Heart left ventricle (tissue), 16 donors: ENCODE data around the gene JPH4. TPM values are rescaled to one million over a fixed set of nuclear protein-coding genes. Genes with fewer than 3 reads are reported as not detected.

Source experiments
- ATAC-seq, 4 donors: fragments of 200-7000 bp; cut with Tn5 transposase; one replicate each; pipeline ENCODE4 v1.9.1; 2020 to 2022; ENCODE audit warnings: moderate library complexity in 4 of 4, mild to moderate bottlenecking in 3 of 4, moderate number of reproducible peaks in 1 of 4
- DNase-seq, 5 donors: peaks; one replicate each; pipeline ENCODE4 v3.0.0-alpha.2; 2020
- H3K27ac ChIP-seq, 12 donors: fragments of 200-600 bp; sonication (generic) in 4 of 12; one replicate each; pipeline versions ENCODE4 v1.5.0 to v1.8.0; 2016 to 2022; ENCODE audit warnings: mild to moderate bottlenecking in 2 of 12
- H3K27me3 ChIP-seq, 9 donors: fragments of 200-600 bp; sonication (generic) in 2 of 9; one replicate each; pipeline versions ENCODE4 v1.5.1 to v1.8.0; 2016 to 2022; ENCODE audit warnings: mild to moderate bottlenecking in 3 of 9
- H3K36me3 ChIP-seq, 9 donors: fragments of 200-600 bp; sonication (generic) in 2 of 9; one replicate each; pipeline versions ENCODE4 v1.5.0 to v1.8.0; 2018 to 2022; ENCODE audit warnings: mild to moderate bottlenecking in 2 of 9
- H3K4me1 ChIP-seq, 12 donors: fragments of 200-600 bp; sonication (generic) in 4 of 12; one replicate each; pipeline versions ENCODE4 v1.5.0 to v1.8.0; 2016 to 2022; ENCODE audit warnings: mild to moderate bottlenecking in 3 of 12
- H3K4me3 ChIP-seq, 12 donors: fragments of 200-600 bp; sonication (generic) in 4 of 12; one replicate each; pipeline versions ENCODE4 v1.5.0 to v1.8.0; 2017 to 2022; ENCODE audit warnings: mild to moderate bottlenecking in 9 of 12, moderate library complexity in 4 of 12
- H3K9me3 ChIP-seq, 12 donors: fragments of 200-600 bp; sonication (generic) in 4 of 12; one replicate each; pipeline versions ENCODE4 v1.5.0 to v1.8.0; 2016 to 2022; ENCODE audit warnings: mild to moderate bottlenecking in 1 of 12
- POLR2A ChIP-seq, 2 donors: fragments of 450-650 bp; IDR thresholded peaks; one replicate each; pipeline ENCODE4 v1.6.1; 2017; ENCODE audit warnings: antibody characterized with exemption in 2 of 2, mild to moderate bottlenecking in 2 of 2, moderate library complexity in 2 of 2
- WGBS, 4 donors: extraction: QIAGEN DNeasy Blood & Tissue Kit in 2 of 4; methylation state at CpG; one replicate each; pipeline versions ENCODE4 v1.1.5 to v1.1.7; 2013 to 2018; 5-methylcytosine and 5-hydroxymethylcytosine counted together
- intact Hi-C, 10 donors: fragments of 100-400 bp; cut with DNase I; formaldehyde crosslinking; loops; one replicate each; pipeline versions ENCODE4 v1.11.1 to v1.14.2; 2022
- polyA plus RNA-seq, 2 donors: library from polyadenylated mRNA; stranded (reverse); fragments of 200-250 nt; gene quantifications; one replicate each; pipeline ENCODE4 v1.2.3, GENCODE V29; 2013
- total RNA-seq, 9 donors: library from RNA; depleted of rRNA in 2 of 9; stranded (reverse); fragments of >200 nt in 2 of 9; fragmentation: NEBNext Ultra II Directional in 3 of 9; extraction: Animal tissue kit (Norgen Biotek cat#: 25700) in 3 of 9; gene quantifications; one replicate each; pipeline versions ENCODE4 v1.1.0 to v1.2.4, GENCODE V29; 2016 to 2023
- TF ChIP-seq, protein P1 (sequence below), 12 donors: fragments of 200-600 bp; sonication (generic) in 4 of 12; IDR thresholded peaks; one replicate each; pipeline versions ENCODE4 v1.5.0 to v1.8.0; 2018 to 2022; ENCODE audit warnings: antibody characterized with exemption in 12 of 12, mild to moderate bottlenecking in 5 of 12
- donor health status: ischemic (EF 13 %, LVEDD 7.1; RV severe dilation, severe dysfunction).
- donor health status: healthy with polysubstance abuse.
- donor health status: DM: no; HTN: yes; CAD: no.
- donor health status: DM: no; HTN: no; CAD: no.
- donor health status: ischemic (EF 25% LVEDD 6.9; RV normal size, moderate dysfunction).
- donor health status: ischemic (EF 25% LVEDD 5.7; RV mildly dilated, moderate dysfunction).
- donor health status: healthy.
- donor health status: DM: yes; HTN: yes; CAD: no.
- donor health status: ischemic (EF 35%, LVEDD 5.7; RV mildly dilated, moderate dysfunction).
- donor health status: nonischemic (EF 11% LVEDD 7.7; RV severe dilation, severe dysfunction).
- donor health status: DM: yes; HTN: yes; CAD: no.
- donor health status: PGD.
- donor health status: ischemic (EF 29% LVEDD 5.4; RV normal size, mild dysfunction).
- donor health status: nonischemic (EF 23%, LVEDD 6.1; RV moderate dilation, normal function).

JPH4 gene
- total and polyA plus RNA-seq, 11 donors = 0.10 to 0.59 (median 0.24) TPM; not detected in 1

DNA sequence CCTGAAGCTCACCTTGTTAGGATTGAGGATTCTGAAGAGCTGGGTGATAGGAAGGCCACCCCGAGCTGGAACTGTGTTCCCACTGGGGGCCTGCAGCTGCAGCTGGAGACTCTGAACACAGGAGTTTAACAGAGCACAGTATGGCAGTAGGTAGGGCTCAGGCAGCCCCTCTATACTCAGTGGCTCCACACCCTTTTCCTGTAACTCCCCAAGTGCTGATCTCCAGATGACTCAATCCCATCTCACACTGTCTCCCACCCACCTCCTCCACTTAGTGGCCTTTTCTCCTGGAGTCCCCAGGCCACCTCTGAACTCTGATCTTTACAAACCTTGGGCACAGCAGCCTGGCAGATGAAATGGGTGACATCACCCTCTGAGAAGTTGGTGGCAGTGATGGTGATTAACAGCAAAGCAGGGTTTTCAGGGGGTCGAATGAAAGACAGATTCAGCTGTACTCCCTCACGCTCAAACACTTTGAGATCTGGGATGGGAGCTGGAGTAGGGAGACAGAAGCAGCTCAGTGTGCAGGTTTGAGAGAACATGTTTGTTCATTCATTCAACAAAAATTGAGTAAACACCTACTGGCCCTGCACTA is 18.6 kb downstream of the JPH4 start:
- Histone ChIP-seq H3K4me3 (no peak overlapping the region), H3K9me3 (no peaks in the 10 kb centered on the region), H3K27ac (no peak overlapping the region), H3K4me1 (peaks cover 0 to 31% (median 18%) of the 10 kb centered on the region in 12 donors), H3K27me3 (no peaks in the 10 kb centered on the region), H3K36me3 (peaks cover 0 to 70% (median 17%) of the 10 kb centered on the region in 9 donors)
- WGBS, 4 donors = 89 to 95% (median 90%) methylated on average over 3 of the region's 3 CpGs
- TF ChIP-seq POLR2A (IDR thresholded peaks at IDR 0.05) = no peak
- TF ChIP-seq, protein P1, sequence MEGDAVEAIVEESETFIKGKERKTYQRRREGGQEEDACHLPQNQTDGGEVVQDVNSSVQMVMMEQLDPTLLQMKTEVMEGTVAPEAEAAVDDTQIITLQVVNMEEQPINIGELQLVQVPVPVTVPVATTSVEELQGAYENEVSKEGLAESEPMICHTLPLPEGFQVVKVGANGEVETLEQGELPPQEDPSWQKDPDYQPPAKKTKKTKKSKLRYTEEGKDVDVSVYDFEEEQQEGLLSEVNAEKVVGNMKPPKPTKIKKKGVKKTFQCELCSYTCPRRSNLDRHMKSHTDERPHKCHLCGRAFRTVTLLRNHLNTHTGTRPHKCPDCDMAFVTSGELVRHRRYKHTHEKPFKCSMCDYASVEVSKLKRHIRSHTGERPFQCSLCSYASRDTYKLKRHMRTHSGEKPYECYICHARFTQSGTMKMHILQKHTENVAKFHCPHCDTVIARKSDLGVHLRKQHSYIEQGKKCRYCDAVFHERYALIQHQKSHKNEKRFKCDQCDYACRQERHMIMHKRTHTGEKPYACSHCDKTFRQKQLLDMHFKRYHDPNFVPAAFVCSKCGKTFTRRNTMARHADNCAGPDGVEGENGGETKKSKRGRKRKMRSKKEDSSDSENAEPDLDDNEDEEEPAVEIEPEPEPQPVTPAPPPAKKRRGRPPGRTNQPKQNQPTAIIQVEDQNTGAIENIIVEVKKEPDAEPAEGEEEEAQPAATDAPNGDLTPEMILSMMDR (IDR thresholded peaks at IDR 0.05) = no peak
- intact Hi-C loops = loop anchor here (1.0 to 10.0 kb wide), 8 partner anchors 79 to 295 kb away; partner anchors contain the start of genes PABPN1 (in 6 of the 10), BCL2L2 (in 1 of the 10) and PPP1R3E (in 1 of the 10)
- DNase-seq (no peak), ATAC-seq (no peak)

GRCh38 chr14:23559010-23559925 is 19.3 kb downstream of the JPH4 start:
- TF ChIP-seq POLR2A (IDR thresholded peaks at IDR 0.05) = no peak
- TF ChIP-seq, protein P1 (IDR thresholded peaks at IDR 0.05) = peak; percentile 67 to 88 (median 80)
- peak in 2 of 5 donors; percentile 65 to 74 for DNase-seq
- no peak for ATAC-seq
- WGBS, 4 donors = 76 to 82% (median 79%) methylated on average over 19 to 21 of the region's 21 CpGs
- intact Hi-C loops = loop anchor here in 4 of 10 donors (1.0 to 10.0 kb wide), 5 partner anchors 78 to 254 kb away; partner anchors contain the start of genes BCL2L2 (in 1 of the 4), PABPN1 (in 1 of the 4) and PPP1R3E (in 1 of the 4)
- Histone ChIP-seq H3K27me3 (no peaks in the 10 kb centered on the region), H3K9me3 (no peaks in the 10 kb centered on the region), H3K4me3 (no peak overlapping the region), H3K4me1 (peaks cover 0 to 31% (median 19%) of the 10 kb centered on the region in 12 donors), H3K27ac (no peak overlapping the region), H3K36me3 (peaks cover 0 to 63% (median 17%) of the 10 kb centered on the region in 9 donors)

DNA sequence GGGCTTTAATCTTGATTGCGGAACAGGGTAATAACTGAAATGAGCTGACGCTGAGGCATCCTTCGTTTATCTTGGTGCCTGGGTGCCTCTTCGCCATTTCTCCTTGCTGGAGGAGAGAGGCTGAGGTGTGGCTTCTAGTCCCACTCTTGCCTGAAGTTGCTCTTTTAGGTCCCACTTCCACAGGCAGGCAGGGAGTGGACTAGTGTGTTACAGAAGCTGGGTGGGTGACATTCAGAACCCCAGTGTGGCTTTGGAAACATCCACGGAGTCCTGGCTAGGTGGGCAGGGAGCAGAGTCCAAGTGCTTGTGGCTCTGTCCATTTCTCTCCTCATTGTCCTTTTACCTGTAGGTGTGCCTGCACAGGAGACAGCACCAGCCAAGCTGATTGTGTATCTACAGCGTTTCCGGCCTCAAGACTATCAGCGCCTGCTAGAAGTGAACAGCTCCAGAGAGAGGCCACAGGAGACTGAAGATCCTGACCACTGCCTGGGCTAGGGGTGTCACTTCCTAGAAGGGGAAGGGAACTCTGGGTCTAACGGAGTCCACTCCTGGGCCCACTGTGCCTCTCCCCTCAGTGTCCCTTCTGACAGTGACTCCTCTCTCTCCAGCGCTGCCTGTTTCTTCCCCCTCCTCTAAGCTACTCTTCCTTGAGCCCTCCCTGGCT is 20.1 kb downstream of the JPH4 start:
- no peaks in the 10 kb centered on the region for H3K9me3 ChIP-seq
- H3K36me3 ChIP-seq = peaks cover 0 to 55% (median 17%) of the 10 kb centered on the region in 9 donors
- H3K27ac ChIP-seq = no peak overlapping the region
- ATAC-seq = no peak
- intact Hi-C loops = loop anchor here in 4 of 10 donors (1.0 to 10.0 kb wide), 5 partner anchors 78 to 254 kb away; partner anchors contain the start of genes BCL2L2 (in 1 of the 4), PABPN1 (in 1 of the 4) and PPP1R3E (in 1 of the 4)
- 82 to 88% (median 86%) methylated on average over 9 to 10 of the region's 10 CpGs for WGBS, 4 donors
- TF ChIP-seq POLR2A (IDR thresholded peaks at IDR 0.05) = no peak
- TF ChIP-seq, protein P1 (IDR thresholded peaks at IDR 0.05) = no peak
- no peak overlapping the region for H3K4me3 ChIP-seq
- no peaks in the 10 kb centered on the region for H3K27me3 ChIP-seq
- peaks cover 0 to 31% (median 19%) of the 10 kb centered on the region in 12 donors for H3K4me1 ChIP-seq
- no peak for DNase-seq
